ENCODE measurements around the gene GUCY2C.
A peak's percentile ranks its signal among the peaks of the same experiment; 100 is the strongest.

The GUCY2C gene

GRCh38 chr12:14628771-14629170 lies 67.6 kb downstream of the GUCY2C start:
- Histone ChIP-seq H3K36me3 (ENCODE audit: control insufficient read depth in 2 of 2, insufficient read depth in 1 of 2, low read length in 2 of 2) (no peaks in the 10 kb centered on the region), H3K4me3 (ENCODE audit: low read depth, low read length) (no peak overlapping the region), H3K9me3 (ENCODE audit: control insufficient read depth, insufficient read depth, low read depth, low read length) (no peaks in the 10 kb centered on the region), H3K27ac (ENCODE audit: extremely low read depth, low read depth, low read length) (no peak overlapping the region), H3K4me1 (ENCODE audit: control insufficient read depth, insufficient read depth, low read length) (no peaks in the 10 kb centered on the region)
- CTCF ChIA-PET: interaction anchor here (0.6 to 4.1 kb wide), 10 partner anchors 9 to 592 kb away, joined by 3 to 17 read pairs (median 4); partner anchors contain the start of gene RERG
- POLR2A ChIA-PET: no interaction called here
- no peak for TF ChIP-seq WT1 (tag by site-specific recombination; IDR thresholded peaks at IDR 0.05)
- TF ChIP-seq ZXDB (tag by site-specific recombination; IDR thresholded peaks at IDR 0.05): no peak
- no peak for TF ChIP-seq HIC1 (tag by site-specific recombination; IDR thresholded peaks at IDR 0.05)
- TF ChIP-seq ZNF138 (tag by site-specific recombination; IDR thresholded peaks at IDR 0.05; ENCODE audit: borderline replicate concordance): no peak
- no peak for TF ChIP-seq ZNF18 (tag by site-specific recombination; IDR thresholded peaks at IDR 0.05)

- Histone ChIP-seq H3K4me3 (ENCODE audit: low read depth, low read length) (no peak overlapping the region), H3K36me3 (ENCODE audit: control insufficient read depth in 2 of 2, insufficient read depth in 1 of 2, low read length in 2 of 2) (no peaks in the 10 kb centered on the region), H3K27ac (ENCODE audit: extremely low read depth, low read depth, low read length) (no peak overlapping the region), H3K4me1 (ENCODE audit: control insufficient read depth, insufficient read depth, low read length) (no peaks in the 10 kb centered on the region), H3K9me3 (ENCODE audit: control insufficient read depth, insufficient read depth, low read depth, low read length) (no peaks in the 10 kb centered on the region)
- POLR2A ChIA-PET: no interaction called here
- TF ChIP-seq ZBTB7A (tag by site-specific recombination; IDR thresholded peaks at IDR 0.05; ENCODE audit: low read depth): no peak
- no peak for TF ChIP-seq SCRT1 (tag by site-specific recombination; IDR thresholded peaks at IDR 0.05; ENCODE audit: borderline replicate concordance)
- TF ChIP-seq ZNF335 (tag by site-specific recombination; conservative IDR thresholded peaks at IDR 0.05): no peak
- no peak for TF ChIP-seq HIC1 (tag by site-specific recombination; IDR thresholded peaks at IDR 0.05)
- no peak for TF ChIP-seq ZNF830 (tag by site-specific recombination; IDR thresholded peaks at IDR 0.05; ENCODE audit: low read depth)
- CTCF ChIA-PET: interaction anchor here (0.7 to 1.0 kb wide), 2 partner anchors 8 to 75 kb away, joined by 3 to 8 read pairs; no protein-coding TSS in a partner anchor
Measured at GRCh38 chr12:14621826-14622225, 74.6 kb downstream of the GUCY2C start.

GRCh38 chr12:14619741-14620501 lies 76.5 kb downstream of the GUCY2C start:
- Histone ChIP-seq H3K9me3 (ENCODE audit: control insufficient read depth, insufficient read depth, low read depth, low read length) (no peaks in the 10 kb centered on the region), H3K4me1 (ENCODE audit: control insufficient read depth, insufficient read depth, low read length) (no peaks in the 10 kb centered on the region), H3K36me3 (ENCODE audit: control insufficient read depth in 2 of 2, insufficient read depth in 1 of 2, low read length in 2 of 2) (no peaks in the 10 kb centered on the region), H3K4me3 (ENCODE audit: low read depth, low read length) (no peak overlapping the region), H3K27ac (ENCODE audit: extremely low read depth, low read depth, low read length) (no peak overlapping the region)
- CTCF ChIA-PET: interaction anchor here (0.5 to 4.6 kb wide), 9 partner anchors 8 to 457 kb away, joined by 3 to 27 read pairs (median 4); no protein-coding TSS in a partner anchor
- no peak for TF ChIP-seq GLI4 (tag by site-specific recombination; IDR thresholded peaks at IDR 0.05)
- TF ChIP-seq SCRT2 (tag by site-specific recombination; IDR thresholded peaks at IDR 0.05): 0 out of 2 replicates have a peak, but pooled peaks have one; percentile 19
- no peak for TF ChIP-seq ZNF292 (tag by site-specific recombination; IDR thresholded peaks at IDR 0.05; ENCODE audit: borderline replicate concordance, low read depth)
- POLR2A ChIA-PET: no interaction called here
